Measurements from ENCODE around the gene STYXL1.

STYXL1 gene

DNA sequence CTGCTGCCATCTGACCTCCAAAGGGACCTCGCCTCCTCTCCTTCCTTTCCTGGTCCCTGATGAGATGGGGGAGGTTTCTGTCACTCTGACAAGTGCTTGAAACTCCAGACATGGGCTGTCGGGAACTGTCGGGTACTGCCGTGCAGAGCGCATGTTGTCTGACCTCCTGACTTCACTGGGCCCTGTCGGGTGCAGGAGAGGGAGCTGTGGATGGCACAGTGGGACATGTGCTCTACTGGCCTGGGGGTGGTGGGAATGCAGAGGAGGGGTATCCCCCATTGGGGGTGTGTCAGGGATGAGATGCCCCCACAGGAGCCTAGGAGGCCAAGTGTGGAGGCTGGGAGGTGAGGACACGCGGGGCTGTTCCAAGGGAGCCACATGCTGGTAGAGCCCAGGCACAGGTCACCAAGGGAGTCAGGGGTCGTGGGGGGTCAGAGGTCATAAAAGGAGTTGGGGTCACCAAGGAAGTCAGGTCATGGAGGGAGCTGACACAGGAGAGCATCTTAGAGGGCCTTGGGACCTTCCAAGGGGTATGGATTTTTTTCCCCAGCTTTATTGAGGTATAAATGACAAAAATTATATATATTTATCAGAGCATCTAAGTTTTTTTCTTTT is 84.3 kb downstream of the STYXL1 start:
- DNase-seq (ENCODE audit: low spot score) = peak; percentile 11
- in situ Hi-C loops (cut with MboI; ENCODE audit: low sequenced_read_pairs, unreplicated experiment) = no loop called here

DNA sequence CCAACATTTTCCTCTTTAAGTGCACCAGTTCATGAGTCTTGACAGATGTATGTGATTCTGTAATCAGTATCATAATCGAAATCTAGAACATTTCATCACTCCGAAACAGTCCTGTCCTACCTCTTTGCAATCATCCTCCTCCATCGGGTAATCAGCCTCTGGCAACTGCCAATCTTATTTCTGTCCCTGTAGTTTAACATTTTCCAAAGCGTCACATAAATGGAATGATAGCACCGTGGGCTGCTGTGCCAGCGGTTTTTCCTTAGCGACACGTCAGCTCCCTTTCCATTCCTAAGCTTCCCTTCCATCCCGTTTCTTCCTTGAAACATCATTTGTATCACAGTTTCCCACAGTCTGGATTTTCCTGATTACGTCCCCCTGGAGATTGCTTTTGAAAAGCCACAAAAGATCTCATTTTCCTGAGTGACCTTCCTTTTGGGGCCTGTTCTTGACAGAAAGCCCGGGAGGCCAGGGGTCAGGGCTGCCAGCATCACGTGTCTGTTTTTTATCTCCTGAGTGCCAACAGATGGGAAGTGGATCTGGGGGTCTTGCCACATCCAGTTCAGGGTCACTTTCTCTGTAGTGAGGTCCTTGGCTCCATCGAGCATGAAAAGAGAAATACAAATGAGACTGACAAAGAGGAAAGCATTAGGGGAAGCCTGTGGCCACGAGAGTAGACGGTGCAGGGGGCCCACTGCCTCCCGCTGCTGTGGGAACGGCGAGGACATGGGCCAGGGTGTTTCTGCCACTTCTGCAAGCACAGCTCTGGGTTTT is 85.0 kb downstream of the STYXL1 start:
- in situ Hi-C loops (cut with MboI; ENCODE audit: low sequenced_read_pairs, unreplicated experiment) = no loop called here
- DNase-seq (ENCODE audit: low spot score) = peak; percentile 9
- TF ChIP-seq, protein P1, sequence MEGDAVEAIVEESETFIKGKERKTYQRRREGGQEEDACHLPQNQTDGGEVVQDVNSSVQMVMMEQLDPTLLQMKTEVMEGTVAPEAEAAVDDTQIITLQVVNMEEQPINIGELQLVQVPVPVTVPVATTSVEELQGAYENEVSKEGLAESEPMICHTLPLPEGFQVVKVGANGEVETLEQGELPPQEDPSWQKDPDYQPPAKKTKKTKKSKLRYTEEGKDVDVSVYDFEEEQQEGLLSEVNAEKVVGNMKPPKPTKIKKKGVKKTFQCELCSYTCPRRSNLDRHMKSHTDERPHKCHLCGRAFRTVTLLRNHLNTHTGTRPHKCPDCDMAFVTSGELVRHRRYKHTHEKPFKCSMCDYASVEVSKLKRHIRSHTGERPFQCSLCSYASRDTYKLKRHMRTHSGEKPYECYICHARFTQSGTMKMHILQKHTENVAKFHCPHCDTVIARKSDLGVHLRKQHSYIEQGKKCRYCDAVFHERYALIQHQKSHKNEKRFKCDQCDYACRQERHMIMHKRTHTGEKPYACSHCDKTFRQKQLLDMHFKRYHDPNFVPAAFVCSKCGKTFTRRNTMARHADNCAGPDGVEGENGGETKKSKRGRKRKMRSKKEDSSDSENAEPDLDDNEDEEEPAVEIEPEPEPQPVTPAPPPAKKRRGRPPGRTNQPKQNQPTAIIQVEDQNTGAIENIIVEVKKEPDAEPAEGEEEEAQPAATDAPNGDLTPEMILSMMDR (IDR thresholded peaks at IDR 0.05; ENCODE audit: borderline replicate concordance, control extremely low read depth, extremely low read depth, insufficient read depth, missing control alignments) = no peak

More for the DNA sequence above, 84.3 kb downstream of the STYXL1 start:
- TF ChIP-seq, protein P1 (IDR thresholded peaks at IDR 0.05; ENCODE audit: borderline replicate concordance, control extremely low read depth, extremely low read depth, insufficient read depth, missing control alignments) = no peak

DNA sequence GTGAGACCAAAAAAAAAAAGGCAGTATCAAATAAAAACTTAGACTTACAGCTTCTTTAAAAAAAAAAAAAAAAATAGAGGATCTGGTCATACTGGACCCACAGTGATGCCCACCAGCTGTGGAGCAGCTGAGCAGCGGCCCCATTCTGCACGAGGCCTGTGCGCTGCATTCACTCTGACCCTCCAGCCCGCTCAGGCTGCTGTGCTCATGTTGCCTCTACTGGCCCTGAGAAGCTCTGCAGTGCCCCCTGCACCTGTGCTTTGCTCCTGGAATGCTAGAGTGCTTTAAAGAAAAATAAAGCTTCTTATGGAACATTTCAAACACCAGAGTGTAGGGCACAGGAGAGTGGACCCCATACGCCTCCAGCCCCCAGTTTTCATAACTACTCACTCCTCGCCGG is 86.6 kb downstream of the STYXL1 start:
- DNase-seq (ENCODE audit: low spot score) = no peak
- TF ChIP-seq, protein P1 (IDR thresholded peaks at IDR 0.05; ENCODE audit: borderline replicate concordance, control extremely low read depth, extremely low read depth, insufficient read depth, missing control alignments) = no peak
- in situ Hi-C loops (cut with MboI; ENCODE audit: low sequenced_read_pairs, unreplicated experiment) = no loop called here

DNA sequence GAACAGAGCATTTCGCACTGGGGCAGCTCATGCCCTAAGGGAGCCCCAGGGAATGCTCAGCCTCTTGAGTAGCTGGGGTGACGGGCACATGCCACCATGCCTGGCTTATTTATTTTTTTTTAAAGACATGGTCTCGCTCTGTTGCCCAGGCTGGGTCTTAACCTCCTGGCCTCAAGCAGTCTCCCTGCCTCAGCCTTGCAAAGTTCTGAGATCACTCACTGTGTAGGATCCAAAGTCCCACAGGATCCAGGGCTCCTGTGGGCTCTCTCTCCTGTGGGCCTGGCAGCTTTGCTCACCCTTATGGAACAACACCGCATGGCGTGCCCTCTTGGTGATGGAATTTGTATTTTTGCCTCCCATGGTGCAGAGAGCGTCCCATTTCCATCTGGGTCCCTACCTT is 87.4 kb downstream of the STYXL1 start:
- DNase-seq (ENCODE audit: low spot score) = no peak
- in situ Hi-C loops (cut with MboI; ENCODE audit: low sequenced_read_pairs, unreplicated experiment) = no loop called here
- TF ChIP-seq, protein P1 (IDR thresholded peaks at IDR 0.05; ENCODE audit: borderline replicate concordance, control extremely low read depth, extremely low read depth, insufficient read depth, missing control alignments) = no peak

DNA sequence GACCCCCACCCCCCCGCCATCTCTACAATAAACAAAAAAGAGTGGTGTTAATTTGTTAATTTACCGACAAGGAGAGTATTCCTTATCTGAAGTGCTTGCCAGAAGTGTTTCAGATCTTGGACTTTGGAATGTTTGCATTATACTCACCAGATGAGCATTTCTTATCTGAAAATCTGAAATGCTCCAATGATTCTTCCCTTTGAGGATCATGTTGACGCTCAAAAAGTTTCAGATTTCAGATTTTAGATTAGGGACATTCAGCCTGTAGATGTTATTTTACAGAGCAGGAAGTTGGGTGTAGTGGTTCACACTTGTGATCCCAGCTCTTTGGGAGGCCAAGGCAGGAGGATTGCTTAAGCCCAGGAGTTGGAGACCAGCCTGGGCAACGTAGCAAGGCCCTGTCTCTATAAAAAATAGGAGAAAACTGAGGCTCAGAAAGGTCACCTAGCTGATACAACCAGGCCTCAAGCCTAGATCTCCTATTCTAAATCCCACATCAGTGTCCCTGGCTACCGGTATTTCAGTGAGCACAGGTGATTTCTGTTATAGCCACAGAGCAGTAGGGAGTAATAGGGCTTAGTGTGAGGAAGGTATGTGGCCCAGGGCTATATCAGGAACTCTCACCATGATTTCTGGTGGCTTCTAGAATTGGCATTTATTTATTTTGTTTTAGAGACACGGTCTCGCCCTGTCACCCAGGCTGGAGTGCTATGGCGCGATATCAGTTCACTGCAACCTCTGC is 88.8 kb downstream of the STYXL1 start:
- no peak for DNase-seq (ENCODE audit: low spot score)
- in situ Hi-C loops (cut with MboI; ENCODE audit: low sequenced_read_pairs, unreplicated experiment) = no loop called here
- TF ChIP-seq, protein P1 (IDR thresholded peaks at IDR 0.05; ENCODE audit: borderline replicate concordance, control extremely low read depth, extremely low read depth, insufficient read depth, missing control alignments) = no peak

DNA sequence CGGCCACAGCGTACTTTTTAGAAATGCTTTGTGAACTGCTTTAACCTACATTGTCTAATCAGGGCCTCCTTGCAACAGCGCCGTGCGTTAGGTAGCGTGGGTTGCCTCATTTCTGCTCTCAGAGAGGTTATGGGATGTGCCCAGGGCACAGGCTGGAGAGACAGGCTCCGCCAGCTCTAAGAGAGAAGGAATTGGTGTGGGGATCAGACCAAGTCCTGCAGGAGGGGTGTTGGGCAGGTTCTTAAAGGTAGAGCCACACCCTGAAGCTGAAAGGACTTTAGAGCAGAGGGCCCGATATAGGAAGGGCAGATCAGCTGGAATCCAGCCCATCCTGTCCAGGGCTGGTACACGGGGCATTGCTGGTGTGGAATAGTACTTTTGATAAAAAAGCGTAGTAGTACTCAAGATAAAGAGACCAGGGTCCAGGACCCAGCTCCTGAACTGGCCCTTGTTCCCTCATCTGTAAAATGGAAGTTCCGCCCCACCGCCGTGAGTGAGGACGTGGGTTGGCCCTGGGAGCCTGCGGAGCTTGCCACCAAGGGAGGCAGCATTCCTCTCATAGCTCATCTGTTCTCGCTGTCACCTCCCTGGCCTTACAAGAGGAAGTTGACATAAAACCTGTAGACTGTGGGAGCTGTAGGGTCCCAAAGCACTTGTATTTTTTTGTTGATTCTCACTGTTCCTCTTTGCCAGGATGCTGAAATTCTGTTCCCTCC is 90.6 kb downstream of the STYXL1 start:
- in situ Hi-C loops (cut with MboI; ENCODE audit: low sequenced_read_pairs, unreplicated experiment) = no loop called here
- no peak for DNase-seq (ENCODE audit: low spot score)
- TF ChIP-seq, protein P1 (IDR thresholded peaks at IDR 0.05; ENCODE audit: borderline replicate concordance, control extremely low read depth, extremely low read depth, insufficient read depth, missing control alignments) = no peak
